Measurements from ENCODE around the gene PON3.

- TF ChIP-seq CTCF (tag by site-specific recombination; IDR thresholded peaks at IDR 0.05): no peak
- TF ChIP-seq TRIM28 (IDR thresholded peaks at IDR 0.05; ENCODE audit: borderline replicate concordance, low read length): no peak
- TF ChIP-seq ZNF792 (tag by site-specific recombination; IDR thresholded peaks at IDR 0.05): no peak
- TF ChIP-seq MZF1 (tag by site-specific recombination; IDR thresholded peaks at IDR 0.05; ENCODE audit: borderline replicate concordance): no peak
These were observed 28.6 kb downstream of the PON3 start for GRCh38 chr7:95367606-95368005.

All from HEK293 (cell line).